Sigmoid colon (tissue), 7 donors: ENCODE results near the gene CAVIN4. TPM values are rescaled to one million over a fixed set of nuclear protein-coding genes. Genes with fewer than 3 reads are reported as not detected.

Experiments
- DNase-seq: peaks from one replicate; pipeline ENCODE4 v3.0.0-alpha.2; 2019
- H3K27ac ChIP-seq, 4 donors: fragments of 200-600 bp; sonication (generic); one replicate each; pipeline ENCODE4 v1.5.1; 2016 to 2019; ENCODE audit warnings: mild to moderate bottlenecking in 1 of 4
- H3K27me3 ChIP-seq, 3 donors: fragments of 200-600 bp; sonication (generic); one replicate each; pipeline ENCODE4 v1.5.1; 2019; ENCODE audit warnings: mild to moderate bottlenecking in 1 of 3
- H3K36me3 ChIP-seq, 4 donors: fragments of 200-600 bp; sonication (generic); one replicate each; pipeline ENCODE4 v1.5.1; 2016 to 2019
- H3K4me1 ChIP-seq, 4 donors: fragments of 200-600 bp; sonication (generic); one replicate each; pipeline ENCODE4 v1.5.1; 2017 to 2019
- H3K4me3 ChIP-seq, 4 donors: fragments of 200-600 bp; sonication (generic); one replicate each; pipeline ENCODE4 v1.5.1; 2017 to 2019; ENCODE audit warnings: mild to moderate bottlenecking in 2 of 4, moderate library complexity in 1 of 4
- H3K9me3 ChIP-seq, 4 donors: fragments of 200-600 bp in 3 of 4; sonication (generic) in 3 of 4; one replicate each; pipeline versions ENCODE4 v1.5.1 to v1.6.1; 2013 to 2019
- CTCF ChIP-seq, 4 experiments: fragments of 450-650 bp in 3 of 4; fragments of 200-600 bp in 1 of 4; IDR thresholded peaks; one replicate each; pipeline ENCODE4 v1.5.1; 2016 to 2019; ENCODE audit warnings: antibody characterized with exemption in 4 of 4, mild to moderate bottlenecking in 3 of 4, moderate library complexity in 2 of 4
- EP300 ChIP-seq, 4 donors: sonication (generic); formaldehyde crosslinking; IDR thresholded peaks; one replicate each; pipeline ENCODE4 v1.6.1; 2017; ENCODE audit warnings: antibody characterized with exemption in 4 of 4
- POLR2A ChIP-seq, 2 donors: fragments of 450-650 bp; IDR thresholded peaks; one replicate each; pipeline ENCODE4 v1.6.1; 2016; ENCODE audit warnings: antibody characterized with exemption in 2 of 2, mild to moderate bottlenecking in 2 of 2, moderate library complexity in 2 of 2
- POLR2AphosphoS5 ChIP-seq, 4 donors: sonication (generic); formaldehyde crosslinking; IDR thresholded peaks; one replicate each; pipeline ENCODE4 v1.6.1; 2017; ENCODE audit warnings: antibody characterized with exemption in 4 of 4
- WGBS, 2 donors: extraction: QIAGEN DNeasy Blood & Tissue Kit; methylation state at CpG; one replicate each; pipeline ENCODE4 v1.1.7; 2013; 5-methylcytosine and 5-hydroxymethylcytosine counted together
- intact Hi-C: fragments of 100-400 bp; cut with DNase I; formaldehyde crosslinking; loops from one replicate; pipeline ENCODE4 v1.15.1; 2023
- polyA plus RNA-seq, 3 donors: library from polyadenylated mRNA; stranded (reverse); fragments of 200-250 nt; gene quantifications; one replicate each; pipeline ENCODE4 v1.2.3, GENCODE V29; 2013
- total RNA-seq, 4 donors: library from RNA; depleted of rRNA; stranded (reverse); fragments of >200 nt; gene quantifications; one replicate each; pipeline ENCODE4 v1.1.0, GENCODE V29; 2016
- donor health status: healthy with polysubstance abuse.
- donor health status: Bipolar disorder and iron deficiency.
- donor health status: healthy.

CAVIN4 gene
- total and polyA plus RNA-seq, 7 donors: 0.06 to 1.1 (median 0.41) TPM; not detected in 2

- H3K36me3 ChIP-seq: peaks cover 0 to 10% (median 0%) of the 10 kb centered on the region in 4 donors
- H3K9me3 ChIP-seq: no peaks in the 10 kb centered on the region
- WGBS, 2 donors: 63 to 91% methylated on average over 2 of the region's 2 CpGs
- no peaks in the 10 kb centered on the region for H3K4me1 ChIP-seq
- H3K4me3 ChIP-seq: no peak overlapping the region
- TF ChIP-seq POLR2AphosphoS5 (IDR thresholded peaks at IDR 0.05): no peak
- TF ChIP-seq EP300 (IDR thresholded peaks at IDR 0.05): no peak
- no peak for TF ChIP-seq POLR2A (IDR thresholded peaks at IDR 0.05)
- no peak for TF ChIP-seq CTCF (IDR thresholded peaks at IDR 0.05)
- no peaks in the 10 kb centered on the region for H3K27me3 ChIP-seq
- H3K27ac ChIP-seq: no peak overlapping the region
- intact Hi-C loops: no loop called here
- DNase-seq: no peak
These were observed 22.9 kb upstream of the CAVIN4 start for GRCh38 chr9:100554935-100555401.

GRCh38 chr9:100555471-100555870 is 22.4 kb upstream of the CAVIN4 start:
- H3K27me3 ChIP-seq: no peaks in the 10 kb centered on the region
- no peaks in the 10 kb centered on the region for H3K9me3 ChIP-seq
- no peak for DNase-seq
- H3K36me3 ChIP-seq: peaks cover 0 to 5% (median 0%) of the 10 kb centered on the region in 4 donors
- H3K27ac ChIP-seq: no peak overlapping the region
- no peaks in the 10 kb centered on the region for H3K4me1 ChIP-seq
- TF ChIP-seq CTCF (IDR thresholded peaks at IDR 0.05): no peak
- no peak for TF ChIP-seq POLR2AphosphoS5 (IDR thresholded peaks at IDR 0.05)
- intact Hi-C loops: no loop called here
- H3K4me3 ChIP-seq: no peak overlapping the region
- WGBS, 2 donors: 92 to 96% methylated on average over 1 of the region's 1 CpG

- intact Hi-C loops: no loop called here
- WGBS, 2 donors: 88 to 94% methylated on average over 3 of the region's 3 CpGs
- Histone ChIP-seq H3K27ac (no peak overlapping the region), H3K4me1 (no peaks in the 10 kb centered on the region), H3K4me3 (no peak overlapping the region), H3K27me3 (no peaks in the 10 kb centered on the region), H3K36me3 (no peaks in the 10 kb centered on the region), H3K9me3 (no peaks in the 10 kb centered on the region)
- no peak for DNase-seq
- TF ChIP-seq EP300 (IDR thresholded peaks at IDR 0.05) (no peak), CTCF (IDR thresholded peaks at IDR 0.05) (no peak), POLR2A (IDR thresholded peaks at IDR 0.05) (no peak), POLR2AphosphoS5 (IDR thresholded peaks at IDR 0.05) (no peak)
These were observed 20.8 kb upstream of the CAVIN4 start for GRCh38 chr9:100557053-100557452.

GRCh38 chr9:100561256-100561655 is 16.6 kb upstream of the CAVIN4 start:
- H3K4me3 ChIP-seq: no peak overlapping the region
- H3K36me3 ChIP-seq: no peaks in the 10 kb centered on the region
- H3K9me3 ChIP-seq: no peaks in the 10 kb centered on the region
- TF ChIP-seq POLR2AphosphoS5 (IDR thresholded peaks at IDR 0.05) (no peak), CTCF (IDR thresholded peaks at IDR 0.05) (no peak), POLR2A (IDR thresholded peaks at IDR 0.05) (no peak), EP300 (IDR thresholded peaks at IDR 0.05) (no peak)
- intact Hi-C loops: no loop called here
- no peak overlapping the region for H3K27ac ChIP-seq
- 77 to 80% methylated on average over 3 of the region's 3 CpGs for WGBS, 2 donors
- no peaks in the 10 kb centered on the region for H3K4me1 ChIP-seq
- no peaks in the 10 kb centered on the region for H3K27me3 ChIP-seq
- no peak for DNase-seq

- H3K27ac ChIP-seq: no peak overlapping the region
- no peaks in the 10 kb centered on the region for H3K27me3 ChIP-seq
- intact Hi-C loops: no loop called here
- no peak for TF ChIP-seq EP300 (IDR thresholded peaks at IDR 0.05)
- TF ChIP-seq POLR2A (IDR thresholded peaks at IDR 0.05): no peak
- TF ChIP-seq POLR2AphosphoS5 (IDR thresholded peaks at IDR 0.05): no peak
- TF ChIP-seq CTCF (IDR thresholded peaks at IDR 0.05): no peak
- DNase-seq: no peak
- no peaks in the 10 kb centered on the region for H3K4me1 ChIP-seq
- no peaks in the 10 kb centered on the region for H3K36me3 ChIP-seq
- no peak overlapping the region for H3K4me3 ChIP-seq
- 72% methylated on average over 3 of the region's 3 CpGs for WGBS, 2 donors
- H3K9me3 ChIP-seq: no peaks in the 10 kb centered on the region
These were observed 10.0 kb upstream of the CAVIN4 start for GRCh38 chr9:100567856-100568255.
